HEK293 (cell line): ENCODE results near the gene TPPP3.

Experiments
- CTCF ChIA-PET: fragments of 350-600 bp; formaldehyde crosslinking; extraction: SDS; loops from one replicate; lab custom pipeline; 2021; ENCODE audit warnings: antibody characterized with exemption; lab: Yijun Ruan, JAX
- POLR2A ChIA-PET: fragments of 300-600 bp; formaldehyde crosslinking; extraction: SDS; loops from one replicate; lab custom pipeline; 2020; ENCODE audit warnings: antibody characterized with exemption, inconsistent platforms; lab: Yijun Ruan, JAX
- H3K27ac ChIP-seq: fragments of 200-500 bp; sonication (Bioruptor generic); 2 replicates; pipeline ENCODE4 v1.5.1; 2014; ENCODE audit warnings: low read depth, low read length, control low read depth, inconsistent platforms; ENCODE audit errors: extremely low read depth
- H3K36me3 ChIP-seq, 2 experiments: fragments of 200-500 bp in 1 of 2; sonication (Bioruptor generic) in 1 of 2; 1 replicate in 1 of 2; 2 replicates in 1 of 2; pipeline ENCODE4 v1.5.1; 2014 to 2017; ENCODE audit warnings: inconsistent platforms in 2 of 2, low read length in 2 of 2; ENCODE audit not compliant: control insufficient read depth in 2 of 2, insufficient read depth in 1 of 2
- H3K4me1 ChIP-seq: fragments of 200-500 bp; sonication (Bioruptor generic); 2 replicates; pipeline ENCODE4 v1.5.1; 2014; ENCODE audit warnings: mild to moderate bottlenecking, low read length, inconsistent platforms; ENCODE audit not compliant: control insufficient read depth, insufficient read depth
- H3K4me3 ChIP-seq: 2 replicates; pipeline ENCODE4 v1.5.1; 2011; ENCODE audit warnings: low read depth, mild to moderate bottlenecking, control low read depth, low read length, moderate library complexity
- H3K9me3 ChIP-seq: fragments of 200-500 bp; sonication (Bioruptor generic); 2 replicates; pipeline ENCODE4 v1.5.1; 2014; ENCODE audit warnings: low read depth, low read length, inconsistent platforms; ENCODE audit not compliant: control insufficient read depth, insufficient read depth
- GFI1B ChIP-seq: fragments of 450-650 bp; formaldehyde crosslinking; IDR thresholded peaks from 2 replicates; pipeline ENCODE4 v1.5.1; 2016; ENCODE audit warnings: missing biosample characterization, missing genetic modification characterization
- HIC1 ChIP-seq: fragments of 450-650 bp; formaldehyde crosslinking; IDR thresholded peaks from 2 replicates; pipeline ENCODE4 v1.5.1; 2016; ENCODE audit warnings: missing biosample characterization, missing genetic modification characterization
- KLF1 ChIP-seq: fragments of 450-650 bp; formaldehyde crosslinking; IDR thresholded peaks from 2 replicates; pipeline ENCODE4 v1.5.1; 2016; ENCODE audit warnings: missing biosample characterization, missing genetic modification characterization
- MZF1 ChIP-seq: fragments of 450-650 bp; formaldehyde crosslinking; IDR thresholded peaks from 2 replicates; pipeline ENCODE4 v1.5.1; 2017; ENCODE audit warnings: missing biosample characterization, missing genetic modification characterization, borderline replicate concordance
- SCRT2 ChIP-seq: fragments of 450-650 bp; formaldehyde crosslinking; IDR thresholded peaks from 2 replicates; pipeline ENCODE4 v1.5.1; 2016; ENCODE audit warnings: missing biosample characterization, missing genetic modification characterization
- TSHZ1 ChIP-seq: fragments of 450-650 bp; formaldehyde crosslinking; IDR thresholded peaks from 2 replicates; pipeline ENCODE4 v1.5.1; 2016; ENCODE audit warnings: missing biosample characterization, missing genetic modification characterization, borderline replicate concordance
- ZBTB1 ChIP-seq: fragments of 450-650 bp; formaldehyde crosslinking; IDR thresholded peaks from 2 replicates; pipeline ENCODE4 v1.5.1; 2016; ENCODE audit warnings: missing biosample characterization, missing genetic modification characterization
- ZIC2 ChIP-seq: fragments of 450-650 bp; formaldehyde crosslinking; IDR thresholded peaks from 2 replicates; pipeline ENCODE4 v1.5.1; 2016; ENCODE audit warnings: missing biosample characterization, missing genetic modification characterization
- ZNF138 ChIP-seq: fragments of 450-650 bp; formaldehyde crosslinking; IDR thresholded peaks from 2 replicates; pipeline ENCODE4 v1.5.1; 2016; ENCODE audit warnings: missing biosample characterization, missing genetic modification characterization, borderline replicate concordance
- ZNF211 ChIP-seq: fragments of 450-650 bp; formaldehyde crosslinking; IDR thresholded peaks from 2 replicates; pipeline ENCODE4 v1.5.1; 2016; ENCODE audit warnings: low read depth, missing biosample characterization, missing genetic modification characterization
- ZNF248 ChIP-seq: fragments of 450-650 bp; formaldehyde crosslinking; IDR thresholded peaks from 2 replicates; pipeline ENCODE4 v1.5.1; 2017; ENCODE audit warnings: missing biosample characterization, missing genetic modification characterization
- ZNF302 ChIP-seq: fragments of 450-650 bp; formaldehyde crosslinking; IDR thresholded peaks from 2 replicates; pipeline ENCODE4 v1.5.1; 2016; ENCODE audit warnings: missing biosample characterization, missing genetic modification characterization, low read depth
- ZNF324 ChIP-seq: fragments of 450-650 bp; formaldehyde crosslinking; IDR thresholded peaks from 2 replicates; pipeline ENCODE4 v1.5.1; 2016; ENCODE audit warnings: missing biosample characterization, missing genetic modification characterization
- ZNF488 ChIP-seq: fragments of 450-650 bp; formaldehyde crosslinking; IDR thresholded peaks from 2 replicates; pipeline ENCODE4 v1.5.1; 2016; ENCODE audit warnings: missing biosample characterization, missing genetic modification characterization
- ZNF555 ChIP-seq: fragments of 450-650 bp; formaldehyde crosslinking; conservative IDR thresholded peaks from 2 replicates; pipeline ENCODE4 v1.5.1; 2017; ENCODE audit warnings: missing biosample characterization, mild to moderate bottlenecking, missing genetic modification characterization, inconsistent platforms
- ZNF791 ChIP-seq: fragments of 450-650 bp; formaldehyde crosslinking; IDR thresholded peaks from 2 replicates; pipeline ENCODE4 v1.5.1; 2016; ENCODE audit warnings: missing biosample characterization, missing genetic modification characterization

The TPPP3 gene

GRCh38 chr16:67441271-67441753 is 48.0 kb upstream of the TPPP3 start:
- Histone ChIP-seq H3K36me3 (peaks cover 0 to 87% of the 10 kb centered on the region in 2 experiments; a peak in 1 of 3 replicates), H3K4me3 (no peak overlapping the region), H3K9me3 (no peaks in the 10 kb centered on the region), H3K4me1 (no peaks in the 10 kb centered on the region), H3K27ac (no peak overlapping the region)
- TF ChIP-seq KLF1 (tag by site-specific recombination), result 0 out of 2 replicates have a peak, but pooled peaks have one; percentile 16
- TF ChIP-seq HIC1, result no peak
- no peak for TF ChIP-seq ZNF488
- TF ChIP-seq ZBTB1, result no peak
- no peak for TF ChIP-seq TSHZ1
- no peak for TF ChIP-seq GFI1B (tag by site-specific recombination)
- TF ChIP-seq ZIC2, result 0 out of 2 replicates have a peak, but pooled peaks have one; percentile 21
- no peak for TF ChIP-seq MZF1 (tag by site-specific recombination)
- TF ChIP-seq ZNF555 (tag by site-specific recombination), result no peak
- CTCF ChIA-PET, result interaction anchor here (0.7 to 2.2 kb wide), 4 partner anchors 8 to 18 kb away, joined by 3 to 9 read pairs (median 3); no protein-coding TSS in a partner anchor
- POLR2A ChIA-PET, result interaction anchor here (0.6 kb wide), 1 partner anchor 9 kb away, joined by 3 read pairs; no protein-coding TSS in a partner anchor

GRCh38 chr16:67438824-67439393 is 45.6 kb upstream of the TPPP3 start:
- Histone ChIP-seq H3K4me3 (no peak overlapping the region), H3K27ac (no peak overlapping the region), H3K36me3 (peaks cover 0 to 71% of the 10 kb centered on the region in 2 experiments; a peak in 1 of 3 replicates)
- POLR2A ChIA-PET, result interaction anchor here (0.6 kb wide), 1 partner anchor 357 kb away, joined by 5 read pairs; no protein-coding TSS in a partner anchor
- CTCF ChIA-PET, result interaction anchor here (0.5 to 2.0 kb wide), 5 partner anchors 11 to 377 kb away, joined by 3 to 10 read pairs (median 3); no protein-coding TSS in a partner anchor
- TF ChIP-seq ZNF211 (tag by site-specific recombination) (no peak), ZNF138 (tag by site-specific recombination) (no peak), ZNF324 (no peak), ZNF248 (tag by site-specific recombination) (no peak), SCRT2 (tag by site-specific recombination) (no peak), ZNF302 (no peak), ZNF791 (tag by site-specific recombination) (no peak)
- TF ChIP-seq, all 188 proteins: peak for 0
- no peaks in the 10 kb centered on the region for H3K9me3 ChIP-seq
- H3K4me1 ChIP-seq, result no peaks in the 10 kb centered on the region
